MCF 10A (cell line): Measurements from ENCODE around the gene AP1S3. TPM values are rescaled to one million over a fixed set of nuclear protein-coding genes. Genes with fewer than 3 reads are reported as not detected.
A peak's percentile ranks its signal among the peaks of the same experiment; 100 is the strongest.

Experiments
- BruUV-seq: library from RNA; stranded (reverse); fragments of 400-500 nt; replicated peaks from 2 replicates; lab custom pipeline; 2021; lab: Mats Ljungman, UMichigan
- CTCF ChIA-PET: fragments of 300-600 bp; sonication (Branson Sonifier 250); formaldehyde crosslinking; extraction: SDS; loops from one replicate; lab custom pipeline; 2021; ENCODE audit warnings: antibody characterized with exemption, inconsistent platforms; lab: Yijun Ruan, JAX
- POLR2A ChIA-PET: fragments of 300-600, 350-650 bp; sonication (Branson Sonifier 250); formaldehyde crosslinking; extraction: SDS; loops from one replicate; lab custom pipeline; 2020; ENCODE audit warnings: antibody characterized with exemption, inconsistent platforms; lab: Yijun Ruan, JAX
- DNase-seq: peaks from one replicate; pipeline ENCODE4 v3.0.0-alpha.2; 2018; ENCODE audit not compliant: unreplicated experiment
- H3K27ac Mint-ChIP-seq: one replicate; pipeline ENCODE4 v1.8.0; 2022; ENCODE audit warnings: mild to moderate bottlenecking, low read depth, mixed read lengths; ENCODE audit not compliant: unreplicated experiment
- H3K27me3 Mint-ChIP-seq: one replicate; pipeline ENCODE4 v1.8.0; 2022; ENCODE audit warnings: mixed read lengths; ENCODE audit not compliant: insufficient read depth, unreplicated experiment
- H3K36me3 Mint-ChIP-seq: one replicate; pipeline ENCODE4 v1.8.0; 2022; ENCODE audit warnings: mild to moderate bottlenecking, moderate library complexity, mixed read lengths; ENCODE audit not compliant: insufficient read depth, unreplicated experiment
- H3K4me1 Mint-ChIP-seq: one replicate; pipeline ENCODE4 v1.8.0; 2022; ENCODE audit warnings: mixed read lengths; ENCODE audit not compliant: insufficient read depth, unreplicated experiment
- H3K4me3 Mint-ChIP-seq: one replicate; pipeline ENCODE4 v1.8.0; 2022; ENCODE audit warnings: mild to moderate bottlenecking, moderate library complexity, mixed read lengths; ENCODE audit not compliant: unreplicated experiment
- H3K9me3 Mint-ChIP-seq: one replicate; pipeline ENCODE4 v1.8.0; 2022; ENCODE audit warnings: mixed read lengths; ENCODE audit not compliant: unreplicated experiment
- intact Hi-C: fragments of 100-400 bp; cut with micrococcal nuclease; formaldehyde crosslinking; loops from 2 replicates; pipeline ENCODE4 v1.14.1; 2022
- total RNA-seq: library from RNA; stranded (reverse); gene quantifications from 2 replicates; pipeline ENCODE4 v1.2.3, GENCODE V29; 2022
- TF ChIP-seq, protein P1 (sequence below): fragments of 200-600 bp; IDR thresholded peaks from one replicate; pipeline ENCODE4 v1.8.0; 2022; ENCODE audit warnings: antibody characterized with exemption, mild to moderate bottlenecking; ENCODE audit not compliant: unreplicated experiment

Gene AP1S3
- total RNA-seq, 1 experiment from 2014 or later, result 57.7 TPM

GRCh38 chr2:223828314-223828713, 9.1 kb downstream of the AP1S3 start:
- no peak for DNase-seq
- intact Hi-C loops, result no loop called here
- CTCF ChIA-PET, result interaction anchor here (0.7 to 1.2 kb wide), 2 partner anchors 26 to 857 kb away, joined by 3 to 4 read pairs; no protein-coding TSS in a partner anchor
- Mint-ChIP-seq H3K4me1 (peaks cover 21% of the 10 kb centered on the region), H3K27me3 (no peaks in the 10 kb centered on the region), H3K27ac (no peak overlapping the region), H3K4me3 (no peak overlapping the region), H3K9me3 (no peaks in the 10 kb centered on the region), H3K36me3 (peaks cover 6% of the 10 kb centered on the region)
- BruUV-seq, result no TSS peak
- TF ChIP-seq, protein P1, sequence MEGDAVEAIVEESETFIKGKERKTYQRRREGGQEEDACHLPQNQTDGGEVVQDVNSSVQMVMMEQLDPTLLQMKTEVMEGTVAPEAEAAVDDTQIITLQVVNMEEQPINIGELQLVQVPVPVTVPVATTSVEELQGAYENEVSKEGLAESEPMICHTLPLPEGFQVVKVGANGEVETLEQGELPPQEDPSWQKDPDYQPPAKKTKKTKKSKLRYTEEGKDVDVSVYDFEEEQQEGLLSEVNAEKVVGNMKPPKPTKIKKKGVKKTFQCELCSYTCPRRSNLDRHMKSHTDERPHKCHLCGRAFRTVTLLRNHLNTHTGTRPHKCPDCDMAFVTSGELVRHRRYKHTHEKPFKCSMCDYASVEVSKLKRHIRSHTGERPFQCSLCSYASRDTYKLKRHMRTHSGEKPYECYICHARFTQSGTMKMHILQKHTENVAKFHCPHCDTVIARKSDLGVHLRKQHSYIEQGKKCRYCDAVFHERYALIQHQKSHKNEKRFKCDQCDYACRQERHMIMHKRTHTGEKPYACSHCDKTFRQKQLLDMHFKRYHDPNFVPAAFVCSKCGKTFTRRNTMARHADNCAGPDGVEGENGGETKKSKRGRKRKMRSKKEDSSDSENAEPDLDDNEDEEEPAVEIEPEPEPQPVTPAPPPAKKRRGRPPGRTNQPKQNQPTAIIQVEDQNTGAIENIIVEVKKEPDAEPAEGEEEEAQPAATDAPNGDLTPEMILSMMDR, result no peak
- POLR2A ChIA-PET, result no interaction called here

DNA sequence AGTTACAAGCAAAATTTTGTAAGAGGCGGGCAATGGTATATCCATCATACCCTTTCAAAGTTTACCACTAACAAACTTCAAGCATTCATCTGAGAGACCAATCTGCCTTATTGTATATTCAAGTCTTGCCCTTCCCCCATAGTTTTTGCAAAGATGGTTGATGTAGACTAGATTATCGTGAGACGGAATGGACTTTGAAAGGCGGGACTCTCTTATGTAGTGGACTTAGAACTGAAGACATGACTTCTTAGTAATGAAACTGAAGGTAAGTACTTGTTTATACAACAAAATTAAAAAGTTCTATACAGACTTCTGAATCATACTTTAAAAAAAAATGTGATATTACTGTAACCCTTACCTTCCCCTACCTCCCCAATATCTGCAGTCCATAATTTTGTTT, 10.4 kb downstream of the AP1S3 start:
- H3K4me1 Mint-ChIP-seq, result peaks cover 18% of the 10 kb centered on the region
- intact Hi-C loops, result no loop called here
- H3K9me3 Mint-ChIP-seq, result no peaks in the 10 kb centered on the region
- TF ChIP-seq, protein P1, result no peak
- BruUV-seq, result no TSS peak
- no peak overlapping the region for H3K4me3 Mint-ChIP-seq
- DNase-seq, result no peak
- POLR2A ChIA-PET, result interaction anchor here (1.0 kb wide), 1 partner anchor 18 kb away, joined by 3 read pairs; no protein-coding TSS in a partner anchor
- CTCF ChIA-PET, result no interaction called here
- H3K27ac Mint-ChIP-seq, result no peak overlapping the region
- no peaks in the 10 kb centered on the region for H3K27me3 Mint-ChIP-seq
- H3K36me3 Mint-ChIP-seq, result peaks cover 9% of the 10 kb centered on the region

GRCh38 chr2:223824301-223824700, 13.1 kb downstream of the AP1S3 start:
- ChIA-PET CTCF (interaction anchor here (0.6 to 0.8 kb wide), 3 partner anchors 10 to 916 kb away, joined by 3 to 4 read pairs (median 4); no protein-coding TSS in a partner anchor), POLR2A (interaction anchor here (1.4 to 1.7 kb wide), 2 partner anchors 10 to 14 kb away, joined by 5 to 9 read pairs; no protein-coding TSS in a partner anchor)
- intact Hi-C loops, result no loop called here
- H3K27ac Mint-ChIP-seq, result peak overlapping the region; percentile 44
- peaks cover 20% of the 10 kb centered on the region for H3K4me1 Mint-ChIP-seq
- H3K36me3 Mint-ChIP-seq, result peaks cover 12% of the 10 kb centered on the region
- no peaks in the 10 kb centered on the region for H3K27me3 Mint-ChIP-seq
- no peaks in the 10 kb centered on the region for H3K9me3 Mint-ChIP-seq
- H3K4me3 Mint-ChIP-seq, result no peak overlapping the region
- TF ChIP-seq, protein P1, result no peak
- no TSS peak for BruUV-seq
- no peak for DNase-seq

GRCh38 chr2:223822818-223823217, 14.6 kb downstream of the AP1S3 start:
- H3K27me3 Mint-ChIP-seq, result no peaks in the 10 kb centered on the region
- ChIA-PET CTCF (interaction anchor here (0.6 kb wide), 2 partner anchors 117 to 146 kb away, joined by 3 to 9 read pairs; no protein-coding TSS in a partner anchor), POLR2A (interaction anchor here (0.6 to 5.9 kb wide), 5 partner anchors 13 to 763 kb away, joined by 3 to 19 read pairs (median 3); partner anchors contain the start of gene WDFY1)
- H3K27ac Mint-ChIP-seq, result no peak overlapping the region
- no peaks in the 10 kb centered on the region for H3K9me3 Mint-ChIP-seq
- DNase-seq, result no peak
- H3K4me3 Mint-ChIP-seq, result no peak overlapping the region
- BruUV-seq, result no TSS peak
- H3K36me3 Mint-ChIP-seq, result peaks cover 6% of the 10 kb centered on the region
- peaks cover 25% of the 10 kb centered on the region for H3K4me1 Mint-ChIP-seq
- TF ChIP-seq, protein P1, result no peak
- intact Hi-C loops, result no loop called here
